Measurements from ENCODE around the gene THBS2. TPM values are rescaled to one million over a fixed set of nuclear protein-coding genes. Genes with fewer than 3 reads are reported as not detected.

Gene THBS2
- total and polyA plus RNA-seq, 2 of the 8 experiments (the other 6 are each of a cell fraction or from before 2014, with no cell fraction given), result 11.0 to 22.5 TPM

- FAIRE-seq (no peak), DNase-seq (ENCODE audit: low read depth in 1 of 2, low spot score in 2 of 2) (no peak)
- TF ChIP-seq SUZ12 (IDR thresholded peaks at IDR 0.05; ENCODE audit: low read length), result no peak
- no peak for TF ChIP-seq SP1 (IDR thresholded peaks at IDR 0.05; ENCODE audit: low read depth, low read length)
- TF ChIP-seq TAF1 (IDR thresholded peaks at IDR 0.05; ENCODE audit: low read depth, low read length), result no peak
- TF ChIP-seq CHD1 (IDR thresholded peaks at IDR 0.05; ENCODE audit: low read depth, low read length), result no peak
- no peak for TF ChIP-seq HDAC2 (IDR thresholded peaks at IDR 0.05; ENCODE audit: borderline replicate concordance in 1 of 2, low read depth in 2 of 2, low read length in 2 of 2)
- no peak for TF ChIP-seq TEAD4 (IDR thresholded peaks at IDR 0.05; ENCODE audit: low read depth, low read length)
- no peak for TF ChIP-seq EGR1 (IDR thresholded peaks at IDR 0.05; ENCODE audit: borderline replicate concordance, low read depth, low read length)
- no peak for TF ChIP-seq MAFK (IDR thresholded peaks at IDR 0.05; ENCODE audit: low read depth, low read length)
- TF ChIP-seq GTF2F1 (IDR thresholded peaks at IDR 0.05; ENCODE audit: borderline replicate concordance, low read depth, low read length), result no peak
- TF ChIP-seq CBX5 (IDR thresholded peaks at IDR 0.05; ENCODE audit: low read depth, low read length), result no peak
- H4K91ac ChIP-seq (replicated peaks; ENCODE audit: insufficient read length, low read length), result no peak overlapping the region
- H3K4me3 ChIP-seq (ENCODE audit: extremely low read depth in 1 of 4, insufficient read depth in 2 of 4, low read depth in 3 of 4, low read length in 4 of 4), result no peak overlapping the region
- H3K36me3 ChIP-seq (ENCODE audit: control insufficient read depth in 2 of 4, insufficient read depth in 4 of 4, low read length in 3 of 4), result no peaks in the 10 kb centered on the region
- peaks cover 0 to 3% of the 10 kb centered on the region in 2 experiments; a peak in 1 of 4 replicates for H3K9me3 ChIP-seq (ENCODE audit: insufficient read depth in 2 of 2, low read depth in 1 of 2, low read length in 1 of 2)
- H2BK120ac ChIP-seq (replicated peaks; ENCODE audit: low read depth, low read length), result no peak overlapping the region
- H4K5ac ChIP-seq (ENCODE audit: insufficient read length, low read depth, low read length), result no peak overlapping the region
- H3K79me2 ChIP-seq (ENCODE audit: control insufficient read depth in 1 of 2, insufficient read depth in 2 of 2, low read length in 2 of 2), result no peaks in the 10 kb centered on the region
- no peak overlapping the region for H2BK15ac ChIP-seq (ENCODE audit: low read length)
- no peaks in the 10 kb centered on the region for H3K4me1 ChIP-seq (replicated peaks in 1 of 4; ENCODE audit: control insufficient read depth in 3 of 4, insufficient read depth in 4 of 4, low read length in 3 of 4)
- H4K8ac ChIP-seq (ENCODE audit: extremely low read depth, insufficient read depth, low read length), result no peak overlapping the region
- no peak overlapping the region for H2BK20ac ChIP-seq (ENCODE audit: low read length)
- WGBS, 2 experiments (ENCODE audit: extremely low coverage in 1 of 2, insufficient coverage in 1 of 2, insufficient read length in 1 of 2, insufficient replicate concordance in 2 of 2, low coverage in 1 of 2, low lambda C conversion rate in 2 of 2, missing lambda C conversion rate in 1 of 2), result 96% methylated on average over 26 of the region's 40 CpGs; no CpG with 5 or more reads in 1 of the 2 experiments
- no peak overlapping the region for H2AFZ ChIP-seq (ENCODE audit: low read length)
- no peaks in the 10 kb centered on the region for H3K27me3 ChIP-seq (replicated peaks in 1 of 4; ENCODE audit: control insufficient read depth in 3 of 4, extremely low read depth in 1 of 4, insufficient read depth in 3 of 4, low read length in 3 of 4)
- ChIA-PET CTCF (ENCODE audit: partially characterized antibody) (interaction anchor here (0.9 to 1.6 kb wide), 2 partner anchors 10 to 19 kb away, joined by 3 to 6 read pairs; no protein-coding TSS in a partner anchor), POLR2A (ENCODE audit: partially characterized antibody) (no interaction called here)
- H3K27ac ChIP-seq (ENCODE audit: low read depth, low read length), result no peak overlapping the region
- no peaks in the 10 kb centered on the region for H3K23me2 ChIP-seq (ENCODE audit: low read depth, low read length)
- no peak overlapping the region for H2BK5ac ChIP-seq (ENCODE audit: low read depth, low read length)
- no peak overlapping the region for H2BK12ac ChIP-seq (ENCODE audit: low read depth, low read length)
- no peaks in the 10 kb centered on the region for H3K79me1 ChIP-seq (ENCODE audit: low read depth, low read length)
- no peak overlapping the region for H3K56ac ChIP-seq (replicated peaks; ENCODE audit: insufficient read length, low read depth, low read length)
- no peak overlapping the region for H3K23ac ChIP-seq (ENCODE audit: insufficient read length)
- H3K18ac ChIP-seq (ENCODE audit: extremely low read depth, low read length), result no peak overlapping the region
- H4K20me1 ChIP-seq (replicated peaks in 1 of 2; ENCODE audit: control insufficient read depth in 1 of 2, insufficient read depth in 2 of 2, low read length in 2 of 2), result no peaks in the 10 kb centered on the region
- no peak overlapping the region for H3K4ac ChIP-seq (replicated peaks; ENCODE audit: insufficient read length, low read depth, low read length)
- no peak overlapping the region for H2AK5ac ChIP-seq (ENCODE audit: low read depth, low read length)
- H3K4me2 ChIP-seq (ENCODE audit: insufficient read depth in 1 of 2, low read depth in 2 of 2, low read length in 2 of 2), result no peak overlapping the region
- no peak overlapping the region for H3K9ac ChIP-seq (replicated peaks in 1 of 4; ENCODE audit: extremely low read depth in 1 of 4, low read depth in 3 of 4, low read length in 3 of 4)
- H3K14ac ChIP-seq (ENCODE audit: insufficient read length), result no peak overlapping the region
Observed at GRCh38 chr6:169166896-169167580, 86.6 kb downstream of the THBS2 start.

All from H1 (cell line).